Transverse colon (tissue), 4 donors: Measurements from ENCODE around the gene KRTAP10-1. TPM values are rescaled to one million over a fixed set of nuclear protein-coding genes. Genes with fewer than 3 reads are reported as not detected.
A peak's percentile ranks its signal among the peaks of the same experiment; 100 is the strongest.

Experiments
- DNase-seq: peaks from one replicate; pipeline ENCODE4 v3.0.0-alpha.2; 2019
- H3K27ac ChIP-seq, 4 donors: fragments of 200-600 bp; sonication (generic); 2 replicates each; pipeline ENCODE4 v1.5.1; 2016 to 2018; ENCODE audit warnings: inconsistent platforms in 4 of 4
- H3K27me3 ChIP-seq: fragments of 200-600 bp; sonication (generic); 2 replicates; pipeline ENCODE4 v1.5.1; 2017; ENCODE audit warnings: inconsistent platforms
- H3K36me3 ChIP-seq, 4 donors: fragments of 200-600 bp; sonication (generic); 2 replicates each; pipeline ENCODE4 v1.5.1; 2017 to 2019; ENCODE audit warnings: inconsistent platforms in 4 of 4
- H3K4me1 ChIP-seq, 4 donors: fragments of 200-600 bp; sonication (generic); 2 replicates each; pipeline ENCODE4 v1.5.1; 2017 to 2020; ENCODE audit warnings: inconsistent platforms in 4 of 4
- H3K4me3 ChIP-seq, 4 donors: fragments of 200-600 bp; sonication (generic); 1 replicate in 1 of 4; 2 replicates in 3 of 4; pipeline versions ENCODE4 v1.5.1 to v1.6.1; 2017 to 2019; ENCODE audit warnings: inconsistent platforms in 4 of 4
- H3K9me3 ChIP-seq, 2 donors: fragments of 200-600 bp; sonication (generic); 2 replicates each; pipeline ENCODE4 v1.5.1; 2017 to 2019; ENCODE audit warnings: inconsistent platforms in 2 of 2
- CTCF ChIP-seq, 5 experiments: fragments of 200-600 bp in 3 of 5; fragments of 450-650 bp in 2 of 5; sonication (generic) in 3 of 5; IDR thresholded peaks; 1 replicate in 2 of 5; 2 replicates in 3 of 5; pipeline ENCODE4 v1.5.1; 2016 to 2017; ENCODE audit warnings: antibody characterized with exemption in 5 of 5, inconsistent platforms in 3 of 5, mild to moderate bottlenecking in 2 of 5, moderate library complexity in 1 of 5
- EP300 ChIP-seq: sonication (generic); formaldehyde crosslinking; IDR thresholded peaks from one replicate; pipeline ENCODE4 v1.6.1; 2017; ENCODE audit warnings: antibody characterized with exemption, low read depth
- POLR2A ChIP-seq: fragments of 450-650 bp; IDR thresholded peaks from one replicate; pipeline ENCODE4 v1.6.1; 2016; ENCODE audit warnings: antibody characterized with exemption, mild to moderate bottlenecking, moderate library complexity
- POLR2AphosphoS5 ChIP-seq, 3 donors: sonication (generic); formaldehyde crosslinking; IDR thresholded peaks; one replicate each; pipeline ENCODE4 v1.6.1; 2016; ENCODE audit warnings: antibody characterized with exemption in 3 of 3
- whole genome bisulfite sequencing, 2 donors: methylation state at CpG; one replicate each; pipeline ENCODE4 v1.1.5; 2018; ENCODE audit warnings: low coverage in 1 of 2; 5-methylcytosine and 5-hydroxymethylcytosine counted together
- in situ Hi-C, 4 donors: fragments of 200-750 bp; cut with MboI; loops; one replicate each; pipeline versions ENCODE4 v1.15.0 to v1.15.1; 2017; ENCODE audit warnings: low sequenced_read_pairs in 3 of 4, low pct_ligation_motif_present in 1 of 4, low pct_unique_long_range_greater_than_20kb in 1 of 4
- intact Hi-C: fragments of 100-400 bp; cut with DNase I; formaldehyde crosslinking; loops from one replicate; pipeline ENCODE4 v1.15.1; 2023; ENCODE audit warnings: low total_unique reads
- total RNA-seq, 4 donors: library from RNA; depleted of rRNA; stranded (reverse); fragments of >200 nt; gene quantifications; one replicate each; pipeline ENCODE4 v1.1.0, GENCODE V29; 2016

KRTAP10-1 gene
- total RNA-seq, 4 donors from 2014 or later: not detected

GRCh38 chr21:44531606-44532564 lies 8.1 kb downstream of the KRTAP10-1 start:
- in situ Hi-C loops (no loop called here), intact Hi-C loops (no loop called here)
- Histone ChIP-seq H3K27ac (no peak overlapping the region), H3K4me3 (no peak overlapping the region), H3K27me3 (no peaks in the 10 kb centered on the region), H3K4me1 (no peaks in the 10 kb centered on the region), H3K9me3 (no peaks in the 10 kb centered on the region), H3K36me3 (no peaks in the 10 kb centered on the region)
- 65 to 73% methylated on average over 13 to 23 of the region's 30 CpGs for WGBS, 2 donors
- TF ChIP-seq CTCF (IDR thresholded peaks at IDR 0.05) (no peak), POLR2A (no peak)
- peak; percentile 1 for DNase-seq

- intact Hi-C loops (no loop called here), in situ Hi-C loops (no loop called here)
- Histone ChIP-seq H3K27me3 (no peaks in the 10 kb centered on the region), H3K9me3 (no peaks in the 10 kb centered on the region), H3K4me3 (no peak overlapping the region), H3K27ac (no peak overlapping the region), H3K36me3 (no peaks in the 10 kb centered on the region), H3K4me1 (no peaks in the 10 kb centered on the region)
- peak; percentile 3 for DNase-seq
- 86% methylated on average over 23 of the region's 23 CpGs; no CpG with 5 or more reads in 1 of the 2 donors for WGBS, 2 donors
- no peak for TF ChIP-seq POLR2A
Observed at GRCh38 chr21:44530903-44531605, 8.9 kb downstream of the KRTAP10-1 start.

GRCh38 chr21:44530221-44530902 lies 9.6 kb downstream of the KRTAP10-1 start:
- in situ Hi-C loops: no loop called here
- H3K27me3 ChIP-seq: no peaks in the 10 kb centered on the region
- no peak for TF ChIP-seq EP300
- TF ChIP-seq POLR2AphosphoS5 (IDR thresholded peaks at IDR 0.05): no peak
- TF ChIP-seq POLR2A: no peak
- no peak for TF ChIP-seq CTCF (IDR thresholded peaks at IDR 0.05)
- no peaks in the 10 kb centered on the region for H3K36me3 ChIP-seq
- intact Hi-C loops: no loop called here
- 74 to 83% methylated on average over 1 to 7 of the region's 7 CpGs for WGBS, 2 donors
- H3K4me1 ChIP-seq: no peaks in the 10 kb centered on the region
- H3K27ac ChIP-seq: no peak overlapping the region
- no peak for DNase-seq
- H3K9me3 ChIP-seq: no peaks in the 10 kb centered on the region
- no peak overlapping the region for H3K4me3 ChIP-seq

- H3K27ac ChIP-seq: no peak overlapping the region
- no peaks in the 10 kb centered on the region for H3K27me3 ChIP-seq
- no peak overlapping the region for H3K4me3 ChIP-seq
- H3K36me3 ChIP-seq: no peaks in the 10 kb centered on the region
- TF ChIP-seq CTCF (IDR thresholded peaks at IDR 0.05): no peak
- TF ChIP-seq EP300: no peak
- TF ChIP-seq POLR2A: no peak
- no peak for TF ChIP-seq POLR2AphosphoS5 (IDR thresholded peaks at IDR 0.05)
- in situ Hi-C loops (no loop called here), intact Hi-C loops (no loop called here)
- no peak for DNase-seq
- 48 to 82% methylated on average over 3 to 23 of the region's 23 CpGs for WGBS, 2 donors
- H3K4me1 ChIP-seq: no peaks in the 10 kb centered on the region
- no peaks in the 10 kb centered on the region for H3K9me3 ChIP-seq
Observed at GRCh38 chr21:44529503-44530125, 10.4 kb downstream of the KRTAP10-1 start.
